Breast epithelium (tissue), 4 donors: ENCODE data around the gene G6PC2. TPM values are rescaled to one million over a fixed set of nuclear protein-coding genes. Genes with fewer than 3 reads are reported as not detected.

ENCODE experiments used
- DNase-seq, 2 donors: peaks; one replicate each; pipeline ENCODE4 v3.0.0-alpha.2; 2019; ENCODE audit warnings: low spot score in 2 of 2
- H3K27ac ChIP-seq, 2 donors: fragments of 200-600 bp; sonication (generic) in 1 of 2; one replicate each; pipeline ENCODE4 v1.5.1; 2016 to 2019; ENCODE audit warnings: mild to moderate bottlenecking in 1 of 2
- H3K27me3 ChIP-seq, 2 donors: fragments of 200-600 bp; sonication (generic) in 1 of 2; one replicate each; pipeline versions ENCODE4 v1.5.1 to v1.6.0; 2017 to 2019; ENCODE audit warnings: control low read depth in 1 of 2, mild to moderate bottlenecking in 1 of 2
- H3K36me3 ChIP-seq: fragments of 200-600 bp; one replicate; pipeline ENCODE4 v1.5.1; 2019
- H3K4me1 ChIP-seq, 2 donors: fragments of 200-600 bp; sonication (generic); one replicate each; pipeline ENCODE4 v1.5.1; 2016 to 2019; ENCODE audit warnings: control low read depth in 1 of 2
- H3K4me3 ChIP-seq, 3 donors: fragments of 200-600 bp; sonication (generic); 1 replicate in 2 of 3; 2 replicates in 1 of 3; pipeline ENCODE4 v1.5.1; 2016 to 2019; ENCODE audit warnings: mild to moderate bottlenecking in 3 of 3, moderate library complexity in 2 of 3
- H3K9me3 ChIP-seq, 2 donors: fragments of 200-600 bp; sonication (generic) in 1 of 2; one replicate each; pipeline ENCODE4 v1.5.1; 2016 to 2019; ENCODE audit warnings: control low read depth in 1 of 2
- CTCF ChIP-seq, 3 donors: fragments of 450-650 bp; IDR thresholded peaks; one replicate each; pipeline ENCODE4 v1.5.1; 2016 to 2017; ENCODE audit warnings: antibody characterized with exemption in 3 of 3, mild to moderate bottlenecking in 3 of 3, moderate library complexity in 3 of 3
- POLR2A ChIP-seq: fragments of 450-650 bp; IDR thresholded peaks from one replicate; pipeline ENCODE4 v1.6.1; 2016; ENCODE audit warnings: antibody characterized with exemption, mild to moderate bottlenecking, moderate library complexity
- POLR2AphosphoS5 ChIP-seq, 3 donors: sonication (generic); formaldehyde crosslinking; IDR thresholded peaks; one replicate each; pipeline ENCODE4 v1.6.1; 2017; ENCODE audit warnings: antibody characterized with exemption in 3 of 3
- intact Hi-C: fragments of 100-400 bp; cut with DNase I; formaldehyde crosslinking; loops from one replicate; pipeline ENCODE4 v1.15.1; 2023; ENCODE audit warnings: low total_unique reads
- total RNA-seq, 3 donors: library from RNA; depleted of rRNA; stranded (reverse); fragments of >200 nt; gene quantifications; one replicate each; pipeline ENCODE4 v1.1.0, GENCODE V29; 2016

The G6PC2 gene
- total RNA-seq, 3 donors from 2014 or later, result not detected

GRCh38 chr2:168884975-168885374 is 16.1 kb upstream of the G6PC2 start:
- Histone ChIP-seq H3K4me1 (no peaks in the 10 kb centered on the region), H3K9me3 (no peaks in the 10 kb centered on the region), H3K27ac (no peak overlapping the region), H3K27me3 (no peaks in the 10 kb centered on the region), H3K4me3 (no peak overlapping the region), H3K36me3 (no peaks in the 10 kb centered on the region)
- DNase-seq, result no peak
- TF ChIP-seq POLR2AphosphoS5 (IDR thresholded peaks at IDR 0.05) (no peak), POLR2A (no peak), CTCF (IDR thresholded peaks at IDR 0.05) (no peak)
- intact Hi-C loops, result no loop called here

GRCh38 chr2:168889635-168890005 is 11.5 kb upstream of the G6PC2 start:
- no peak for DNase-seq
- H3K4me3 ChIP-seq, result peak overlapping the region; percentile 45 to 73 (median 60)
- no peaks in the 10 kb centered on the region for H3K9me3 ChIP-seq
- no peaks in the 10 kb centered on the region for H3K27me3 ChIP-seq
- no peaks in the 10 kb centered on the region for H3K36me3 ChIP-seq
- TF ChIP-seq POLR2AphosphoS5 (IDR thresholded peaks at IDR 0.05) (no peak), CTCF (IDR thresholded peaks at IDR 0.05) (no peak), POLR2A (no peak)
- H3K27ac ChIP-seq, result no peak overlapping the region
- intact Hi-C loops, result no loop called here
- no peaks in the 10 kb centered on the region for H3K4me1 ChIP-seq

- Histone ChIP-seq H3K27me3 (no peaks in the 10 kb centered on the region), H3K36me3 (no peaks in the 10 kb centered on the region), H3K4me3 (peak within 1 kb of the TSS; percentile 45 to 73 (median 60)), H3K4me1 (no peaks in the 10 kb centered on the region), H3K27ac (no peak within 1 kb of the TSS), H3K9me3 (no peaks in the 10 kb centered on the region)
- TF ChIP-seq POLR2A (no peak), POLR2AphosphoS5 (IDR thresholded peaks at IDR 0.05) (peak in 1 of 3 donors; percentile 76), CTCF (IDR thresholded peaks at IDR 0.05) (peak in 2 of 3 donors; percentile 23 to 41)
- intact Hi-C loops, result no loop called here
- peak; percentile 81 to 84 for DNase-seq
These were observed 10.9 kb upstream of the G6PC2 start, which contains the start of gene SPC25 for GRCh38 chr2:168890006-168890782. TSS of gene SPC25 (minus strand) at chr2:168890430. CDS start at chr2:168889519, 911 bp downstream.

- no peak for TF ChIP-seq POLR2A
- intact Hi-C loops, result no loop called here
- Histone ChIP-seq H3K4me3 (no peak overlapping the region), H3K36me3 (no peaks in the 10 kb centered on the region), H3K27ac (no peak overlapping the region), H3K27me3 (no peaks in the 10 kb centered on the region), H3K9me3 (no peaks in the 10 kb centered on the region), H3K4me1 (no peaks in the 10 kb centered on the region)
- DNase-seq, result no peak
These were observed 8.8 kb upstream of the G6PC2 start for GRCh38 chr2:168892327-168892726.

GRCh38 chr2:168894101-168894500 is 7.0 kb upstream of the G6PC2 start:
- DNase-seq, result no peak
- Histone ChIP-seq H3K36me3 (no peaks in the 10 kb centered on the region), H3K4me1 (no peaks in the 10 kb centered on the region), H3K4me3 (no peak overlapping the region), H3K9me3 (no peaks in the 10 kb centered on the region), H3K27me3 (no peaks in the 10 kb centered on the region), H3K27ac (no peak overlapping the region)
- TF ChIP-seq POLR2A (no peak), CTCF (IDR thresholded peaks at IDR 0.05) (no peak), POLR2AphosphoS5 (IDR thresholded peaks at IDR 0.05) (no peak)
- intact Hi-C loops, result no loop called here
